Amniotic epithelial cell (primary cell): ENCODE data around the gene OR51L1.

ENCODE experiments used
- DNase-seq: peaks from one replicate; pipeline ENCODE4 v3.0.0-alpha.2; 2010; ENCODE audit warnings: low read depth

OR51L1 gene

GRCh38 chr11:5046754-5047330, 52.2 kb downstream of the OR51L1 start:
- no peak for DNase-seq
